ENCODE results near the gene CEP128. TPM values are rescaled to one million over a fixed set of nuclear protein-coding genes. Genes with fewer than 3 reads are reported as not detected.

CEP128 gene
- total and polyA plus RNA-seq, 2 donors from 2014 or later, result 0.43 to 9.0 TPM

DNA sequence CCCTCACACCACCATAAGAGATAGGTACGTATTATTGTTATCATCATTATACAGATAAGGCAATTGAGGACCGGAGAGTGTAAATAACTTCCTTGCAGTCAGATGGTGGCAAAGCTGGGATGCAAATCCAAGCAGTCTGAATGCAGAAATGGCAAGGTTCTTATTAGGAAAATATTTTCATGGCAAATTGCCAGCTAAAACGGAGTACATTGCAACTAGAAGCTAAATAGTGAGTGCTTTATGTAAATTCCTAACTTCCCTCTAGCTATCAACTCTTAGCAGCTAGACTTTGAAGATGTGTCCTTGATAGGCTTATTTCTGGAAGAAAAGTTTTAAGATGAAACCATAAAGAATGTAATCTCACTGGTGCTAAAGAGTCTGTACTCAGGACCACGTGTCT lies 406.4 kb downstream of the CEP128 start:
- Histone ChIP-seq H3K9me3 (ENCODE audit: control insufficient read depth in 2 of 3, insufficient read depth in 1 of 3, low read length in 3 of 3) (no peaks in the 10 kb centered on the region), H3K9ac (ENCODE audit: low read length in 3 of 3) (no peak overlapping the region), H3K27ac (ENCODE audit: low read depth in 2 of 2, low read length in 2 of 2) (no peak overlapping the region), H3K27me3 (ENCODE audit: control insufficient read depth, insufficient read depth, low read length) (no peaks in the 10 kb centered on the region), H3K4me1 (ENCODE audit: control insufficient read depth in 2 of 3, insufficient read depth in 2 of 3, low read depth in 1 of 3, low read length in 3 of 3) (no peaks in the 10 kb centered on the region), H3K36me3 (ENCODE audit: control insufficient read depth in 2 of 3, insufficient read depth in 3 of 3, low read length in 3 of 3) (no peaks in the 10 kb centered on the region), H3K4me3 (ENCODE audit: low read length in 3 of 3) (no peak overlapping the region)
- DNase-seq (no peak), FAIRE-seq (no peak)
- TF ChIP-seq, protein P1, sequence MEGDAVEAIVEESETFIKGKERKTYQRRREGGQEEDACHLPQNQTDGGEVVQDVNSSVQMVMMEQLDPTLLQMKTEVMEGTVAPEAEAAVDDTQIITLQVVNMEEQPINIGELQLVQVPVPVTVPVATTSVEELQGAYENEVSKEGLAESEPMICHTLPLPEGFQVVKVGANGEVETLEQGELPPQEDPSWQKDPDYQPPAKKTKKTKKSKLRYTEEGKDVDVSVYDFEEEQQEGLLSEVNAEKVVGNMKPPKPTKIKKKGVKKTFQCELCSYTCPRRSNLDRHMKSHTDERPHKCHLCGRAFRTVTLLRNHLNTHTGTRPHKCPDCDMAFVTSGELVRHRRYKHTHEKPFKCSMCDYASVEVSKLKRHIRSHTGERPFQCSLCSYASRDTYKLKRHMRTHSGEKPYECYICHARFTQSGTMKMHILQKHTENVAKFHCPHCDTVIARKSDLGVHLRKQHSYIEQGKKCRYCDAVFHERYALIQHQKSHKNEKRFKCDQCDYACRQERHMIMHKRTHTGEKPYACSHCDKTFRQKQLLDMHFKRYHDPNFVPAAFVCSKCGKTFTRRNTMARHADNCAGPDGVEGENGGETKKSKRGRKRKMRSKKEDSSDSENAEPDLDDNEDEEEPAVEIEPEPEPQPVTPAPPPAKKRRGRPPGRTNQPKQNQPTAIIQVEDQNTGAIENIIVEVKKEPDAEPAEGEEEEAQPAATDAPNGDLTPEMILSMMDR (IDR thresholded peaks at IDR 0.05; ENCODE audit: borderline replicate concordance, extremely low read depth, insufficient read depth), result no peak
- intact Hi-C loops (cut with DNase I), result no loop called here

DNA sequence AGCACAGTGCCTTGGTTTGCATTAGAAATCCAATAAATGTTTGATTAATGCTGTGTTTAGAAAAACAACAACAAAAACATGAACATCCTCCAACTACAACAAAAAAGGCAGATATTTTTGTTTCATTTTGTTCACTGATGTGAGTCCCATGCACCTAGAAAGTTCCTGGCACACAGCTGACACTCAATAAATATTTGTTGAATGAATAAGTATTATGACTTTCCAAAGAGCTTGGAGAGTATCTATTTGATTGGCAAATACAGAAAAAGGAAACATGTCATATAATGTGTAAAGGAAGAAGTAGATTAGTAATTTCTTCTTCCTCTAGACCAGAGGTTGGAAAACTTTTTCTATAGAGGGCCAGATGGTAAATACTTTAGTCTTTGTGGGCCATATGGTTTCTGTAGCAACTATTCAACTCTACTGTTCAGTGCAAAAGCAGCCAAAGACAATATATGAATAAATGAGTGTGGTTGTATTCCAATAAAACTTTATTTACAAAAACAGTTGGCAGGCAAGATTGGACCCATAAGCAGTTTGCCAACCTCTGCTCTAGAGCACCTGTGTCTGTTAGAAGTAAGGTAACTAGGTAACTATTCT lies 417.9 kb downstream of the CEP128 start:
- H3K9me3 ChIP-seq (ENCODE audit: control insufficient read depth in 2 of 3, insufficient read depth in 1 of 3, low read length in 3 of 3), result no peaks in the 10 kb centered on the region
- TF ChIP-seq, protein P1 (IDR thresholded peaks at IDR 0.05; ENCODE audit: borderline replicate concordance, extremely low read depth, insufficient read depth), result no peak
- H3K4me1 ChIP-seq (ENCODE audit: control insufficient read depth in 2 of 3, insufficient read depth in 2 of 3, low read depth in 1 of 3, low read length in 3 of 3), result no peaks in the 10 kb centered on the region
- H3K27me3 ChIP-seq (ENCODE audit: control insufficient read depth, insufficient read depth, low read length), result no peaks in the 10 kb centered on the region
- no peak overlapping the region for H3K9ac ChIP-seq (ENCODE audit: low read length in 3 of 3)
- H3K27ac ChIP-seq (ENCODE audit: low read depth in 2 of 2, low read length in 2 of 2), result no peak overlapping the region
- no peaks in the 10 kb centered on the region for H3K36me3 ChIP-seq (ENCODE audit: control insufficient read depth in 2 of 3, insufficient read depth in 3 of 3, low read length in 3 of 3)
- intact Hi-C loops (cut with DNase I), result no loop called here
- no peak for FAIRE-seq
- DNase-seq, result no peak
- no peak overlapping the region for H3K4me3 ChIP-seq (ENCODE audit: low read length in 3 of 3)

DNA sequence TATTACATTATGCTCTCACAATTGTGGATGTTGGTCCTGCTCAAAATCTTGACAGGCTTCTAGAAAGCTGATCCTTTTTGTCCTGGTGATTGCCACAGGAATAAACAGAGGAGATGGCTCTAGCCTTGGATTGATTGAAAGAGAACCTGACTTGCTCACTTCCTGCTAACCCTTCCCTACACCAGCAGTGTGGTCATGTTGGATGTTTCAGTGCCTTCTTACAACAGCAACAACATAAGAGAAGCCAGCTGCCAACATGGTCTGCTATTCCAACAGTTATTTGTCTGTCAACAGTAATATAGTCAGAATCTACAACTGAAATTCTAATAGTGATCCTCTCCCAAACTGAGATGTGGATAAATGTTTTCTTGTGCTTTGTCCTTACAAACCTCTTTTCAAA lies 418.6 kb downstream of the CEP128 start:
- TF ChIP-seq, protein P1 (IDR thresholded peaks at IDR 0.05; ENCODE audit: borderline replicate concordance, extremely low read depth, insufficient read depth), result no peak
- no peak for FAIRE-seq
- no peaks in the 10 kb centered on the region for H3K27me3 ChIP-seq (ENCODE audit: control insufficient read depth, insufficient read depth, low read length)
- H3K9me3 ChIP-seq (ENCODE audit: control insufficient read depth in 2 of 3, insufficient read depth in 1 of 3, low read length in 3 of 3), result no peaks in the 10 kb centered on the region
- H3K9ac ChIP-seq (ENCODE audit: low read length in 3 of 3), result no peak overlapping the region
- H3K36me3 ChIP-seq (ENCODE audit: control insufficient read depth in 2 of 3, insufficient read depth in 3 of 3, low read length in 3 of 3), result no peaks in the 10 kb centered on the region
- no peak for DNase-seq
- no peak overlapping the region for H3K27ac ChIP-seq (ENCODE audit: low read depth in 2 of 2, low read length in 2 of 2)
- no peaks in the 10 kb centered on the region for H3K4me1 ChIP-seq (ENCODE audit: control insufficient read depth in 2 of 3, insufficient read depth in 2 of 3, low read depth in 1 of 3, low read length in 3 of 3)
- intact Hi-C loops (cut with DNase I), result no loop called here
- no peak overlapping the region for H3K4me3 ChIP-seq (ENCODE audit: low read length in 3 of 3)

DNA sequence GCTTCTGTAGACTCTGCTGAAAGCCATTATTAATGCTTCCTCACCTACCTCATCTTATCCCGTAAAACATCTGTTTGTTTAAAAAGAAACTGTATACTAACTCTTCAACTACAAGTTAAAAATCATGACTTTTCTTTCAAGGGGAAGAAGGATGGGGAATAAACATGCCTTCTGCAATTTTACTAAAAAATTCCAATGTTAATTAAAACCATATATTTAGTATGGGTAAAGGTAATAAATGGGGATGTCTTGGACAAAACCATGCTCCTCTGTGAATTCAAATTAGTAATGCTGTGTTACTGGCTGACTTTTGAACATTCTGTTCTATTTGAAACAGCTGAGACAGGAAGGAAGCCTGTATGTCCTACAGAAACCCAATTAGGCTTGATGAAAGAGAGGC lies 419.1 kb downstream of the CEP128 start:
- DNase-seq, result no peak
- no peak overlapping the region for H3K9ac ChIP-seq (ENCODE audit: low read length in 3 of 3)
- H3K27me3 ChIP-seq (ENCODE audit: control insufficient read depth, insufficient read depth, low read length), result no peaks in the 10 kb centered on the region
- H3K9me3 ChIP-seq (ENCODE audit: control insufficient read depth in 2 of 3, insufficient read depth in 1 of 3, low read length in 3 of 3), result no peaks in the 10 kb centered on the region
- no peak overlapping the region for H3K27ac ChIP-seq (ENCODE audit: low read depth in 2 of 2, low read length in 2 of 2)
- no peaks in the 10 kb centered on the region for H3K36me3 ChIP-seq (ENCODE audit: control insufficient read depth in 2 of 3, insufficient read depth in 3 of 3, low read length in 3 of 3)
- H3K4me3 ChIP-seq (ENCODE audit: low read length in 3 of 3), result no peak overlapping the region
- no peak for FAIRE-seq
- TF ChIP-seq, protein P1 (IDR thresholded peaks at IDR 0.05; ENCODE audit: borderline replicate concordance, extremely low read depth, insufficient read depth), result no peak
- H3K4me1 ChIP-seq (ENCODE audit: control insufficient read depth in 2 of 3, insufficient read depth in 2 of 3, low read depth in 1 of 3, low read length in 3 of 3), result no peaks in the 10 kb centered on the region
- intact Hi-C loops (cut with DNase I), result no loop called here
